T-helper 1 cell (primary cell): ENCODE measurements around the gene ZKSCAN5.
A peak's percentile ranks its signal among the peaks of the same experiment; 100 is the strongest.
"Not testable (repeated sequence)": the region's sequence is repeated elsewhere in the genome, so short reads cannot be mapped to it uniquely, and the experiment has no call there.

Experiments
- DNase-seq, 5 donors: peaks; one replicate each; pipeline ENCODE4 v3.0.0-alpha.2; 2012 to 2020

The ZKSCAN5 gene

DNA sequence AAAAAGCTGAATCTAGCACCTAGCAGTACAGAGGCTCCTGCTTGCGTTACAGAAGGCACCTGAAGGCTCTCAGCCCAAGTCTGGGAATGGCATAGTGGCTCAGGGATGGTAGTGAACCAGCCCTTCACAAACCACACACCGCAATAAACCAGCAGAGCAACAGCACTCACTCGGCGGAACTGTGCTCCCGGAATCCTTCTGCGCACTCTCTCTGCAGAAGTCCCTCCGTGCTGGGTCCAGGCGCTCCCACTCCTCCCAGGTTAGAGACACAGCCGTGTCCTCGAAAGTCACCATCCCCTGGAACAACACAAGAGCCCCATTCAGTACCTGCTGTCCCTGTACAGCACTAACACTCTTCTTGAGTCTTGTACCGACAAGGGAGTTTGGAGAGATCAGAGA is 5.9 kb upstream of the ZKSCAN5 start:
- DNase-seq, result no peak

DNA sequence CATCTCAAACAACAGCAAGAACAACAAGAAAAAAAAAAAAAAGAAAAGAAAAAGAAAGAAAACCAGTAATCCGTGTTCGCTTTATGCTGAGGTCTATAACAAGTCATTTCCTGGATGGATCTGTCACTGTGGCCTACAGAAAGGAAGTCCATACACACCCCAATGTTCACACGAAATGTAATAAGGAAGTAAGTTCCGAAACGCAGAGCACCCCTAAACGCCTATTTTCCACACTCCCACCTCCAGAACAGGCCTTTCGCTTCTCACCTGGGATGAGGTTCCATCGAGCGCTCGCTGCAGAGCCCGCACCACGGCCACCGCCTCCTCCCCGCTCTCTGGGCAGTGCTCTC is 5.1 kb upstream of the ZKSCAN5 start:
- DNase-seq, result peak in 2 of 5 donors; percentile 21 to 59

DNA sequence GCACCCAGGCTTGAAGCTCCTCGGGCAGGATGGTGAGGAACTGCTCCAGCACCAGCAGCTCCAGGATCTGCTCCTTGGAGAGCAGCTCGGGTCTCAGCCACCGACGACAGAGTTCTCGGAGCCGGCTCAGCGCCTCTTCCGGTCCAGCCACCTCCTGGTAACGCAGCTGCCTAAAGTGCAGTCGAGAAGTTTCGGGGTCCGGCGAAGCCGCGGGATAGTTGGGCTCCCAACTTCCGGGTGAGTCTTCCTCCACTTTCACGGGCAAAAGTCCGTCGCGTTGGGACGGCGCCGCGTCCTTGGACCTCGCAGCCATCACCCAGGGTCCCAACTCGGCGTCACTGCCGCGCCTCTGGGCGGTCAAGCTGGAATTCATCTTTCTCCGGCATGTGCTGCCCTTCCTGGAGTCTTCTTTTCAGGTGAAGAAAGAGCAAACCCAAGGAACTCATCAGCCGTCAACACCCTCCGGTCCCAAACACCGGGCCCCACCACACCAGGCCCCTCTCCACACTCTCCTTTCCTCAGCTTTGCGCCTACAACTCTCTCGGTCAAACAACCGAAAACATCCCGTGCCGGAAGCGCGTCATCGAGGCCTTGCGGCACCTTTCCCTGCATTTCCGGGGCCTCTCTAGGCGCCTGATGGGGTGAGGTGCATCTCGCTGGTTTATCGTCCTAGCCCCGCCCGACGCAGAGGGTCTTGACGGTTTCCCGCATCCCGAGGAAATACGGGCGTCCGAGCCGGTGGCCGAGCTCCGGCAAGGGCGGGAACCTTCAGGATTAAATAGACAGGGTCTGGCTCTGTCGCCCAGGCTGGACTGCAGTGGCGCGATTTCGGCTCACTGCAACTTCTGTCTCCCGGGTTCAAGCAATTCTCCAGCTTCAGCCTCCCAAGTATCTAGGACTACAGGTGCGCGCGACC is 4.5 kb upstream of the ZKSCAN5 start, which contains the start of gene ZNF394:
ZNF394 (minus strand) TSS at position 561 of the 916 bp plus-strand sequence; CDS start at position 373, 188 bp downstream.
- DNase-seq, result peak; percentile 76 to 92 (median 85)

DNA sequence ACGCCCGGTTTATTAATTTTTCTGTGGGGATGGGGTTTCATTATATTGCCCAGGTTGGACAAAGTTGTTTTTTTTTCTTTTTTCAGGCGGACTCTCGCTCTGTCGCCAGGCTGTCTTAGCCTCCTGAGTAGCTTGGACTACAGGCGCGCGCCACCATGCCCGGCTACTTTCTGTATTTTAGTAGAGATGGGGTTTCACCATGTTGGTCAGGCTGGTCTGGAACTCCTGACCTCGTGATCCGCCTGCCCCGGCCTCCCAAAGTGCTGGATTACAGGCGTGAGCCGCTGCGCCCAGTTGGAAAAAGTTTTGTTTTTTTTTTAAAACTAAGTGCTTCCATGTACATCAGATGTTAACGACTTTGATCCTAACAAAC is 3.8 kb upstream of the ZKSCAN5 start:
- DNase-seq, result no peak

DNA sequence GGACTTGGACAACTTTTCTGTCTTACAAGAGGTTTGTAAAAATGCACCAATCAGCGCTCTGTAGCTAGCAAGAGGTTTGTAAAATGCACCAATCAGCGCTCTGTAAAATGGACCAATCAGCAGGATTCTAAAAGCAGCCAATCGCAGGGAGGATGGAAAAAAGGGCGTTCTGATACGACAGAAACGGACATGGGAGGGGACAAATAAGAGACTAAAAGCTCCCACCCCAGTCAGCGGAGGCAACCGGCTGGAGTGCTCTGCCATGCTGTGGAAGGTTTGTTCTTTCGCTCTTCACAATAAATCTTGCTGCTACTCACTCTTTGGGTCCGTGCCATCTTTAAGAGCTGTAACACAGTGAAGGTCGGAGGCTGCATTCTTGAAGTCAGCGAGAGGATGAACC is 3.2 kb upstream of the ZKSCAN5 start:
- DNase-seq, result not testable (repeated sequence)

DNA sequence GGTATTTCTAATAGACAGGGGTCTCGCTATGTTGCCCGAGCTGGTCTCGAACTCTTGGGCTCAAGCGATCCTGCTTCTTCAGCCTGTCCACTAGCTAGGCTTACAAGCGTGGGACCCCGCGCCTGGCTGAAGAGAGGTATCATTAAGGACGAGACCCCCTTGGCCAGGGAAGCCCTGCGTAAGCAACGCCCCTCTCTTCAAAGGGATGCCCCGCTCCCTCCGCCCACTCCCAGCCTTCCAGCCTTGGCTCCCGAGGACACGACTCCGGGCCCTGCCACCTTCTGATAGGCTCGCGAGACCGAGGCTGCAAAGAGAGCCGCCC is 220 bp upstream of the ZKSCAN5 start:
- no peak for DNase-seq

DNA sequence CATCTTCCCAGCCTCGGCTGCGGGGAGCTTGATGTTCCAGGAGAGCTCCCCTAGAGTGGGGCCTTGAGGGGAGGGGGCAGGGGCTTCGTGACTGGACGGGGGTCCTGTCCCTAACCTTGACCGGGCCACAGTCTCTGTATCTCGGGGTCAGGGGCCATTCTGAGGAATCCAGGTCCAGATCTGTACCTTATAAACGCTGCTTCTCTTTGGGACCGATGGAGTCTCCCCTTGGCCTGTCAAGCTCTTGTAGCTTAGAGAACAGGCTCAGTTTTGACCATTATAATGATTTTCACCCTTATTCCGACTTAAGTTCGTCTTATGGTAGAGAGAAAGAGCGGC is 831 bp downstream of the ZKSCAN5 start:
- no peak for DNase-seq

DNA sequence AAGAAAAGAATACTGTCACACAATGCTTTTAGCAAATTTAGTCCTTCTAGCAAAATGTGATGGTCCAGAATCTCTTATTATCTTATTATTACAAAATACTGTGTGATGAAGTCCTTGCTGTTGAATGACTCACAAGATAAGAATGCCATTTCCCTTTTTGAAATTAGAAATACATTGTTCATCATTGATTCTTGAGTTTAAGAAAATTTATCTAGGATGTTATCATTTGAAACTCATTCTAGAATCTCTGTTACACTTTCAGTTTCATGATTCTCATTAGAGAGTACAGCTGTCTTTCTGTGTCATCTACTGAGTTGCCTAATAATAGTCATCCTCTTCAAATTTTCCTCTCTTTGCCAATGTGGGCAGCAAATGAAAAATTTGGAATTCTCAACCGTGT is 9.6 kb downstream of the ZKSCAN5 start:
- DNase-seq, result no peak

DNA sequence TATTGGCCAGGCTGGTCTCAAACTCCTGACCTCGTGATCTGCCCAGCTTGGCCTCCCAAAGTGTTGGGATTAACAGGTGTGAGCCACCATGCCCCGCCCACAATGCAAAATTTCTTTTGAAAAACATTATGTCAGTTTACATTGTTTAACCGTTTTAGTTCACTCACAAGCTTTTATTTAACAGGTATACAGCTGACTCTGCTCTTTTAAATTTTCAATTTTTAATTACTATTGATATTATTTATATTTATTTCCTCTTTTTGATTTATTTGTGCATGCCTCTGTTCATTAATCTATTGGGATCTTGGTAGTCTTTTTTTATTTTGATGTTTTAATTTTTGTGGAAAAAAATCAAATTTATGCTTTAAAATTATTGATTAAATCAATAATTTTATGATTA is 16.9 kb downstream of the ZKSCAN5 start:
- DNase-seq, result no peak

DNA sequence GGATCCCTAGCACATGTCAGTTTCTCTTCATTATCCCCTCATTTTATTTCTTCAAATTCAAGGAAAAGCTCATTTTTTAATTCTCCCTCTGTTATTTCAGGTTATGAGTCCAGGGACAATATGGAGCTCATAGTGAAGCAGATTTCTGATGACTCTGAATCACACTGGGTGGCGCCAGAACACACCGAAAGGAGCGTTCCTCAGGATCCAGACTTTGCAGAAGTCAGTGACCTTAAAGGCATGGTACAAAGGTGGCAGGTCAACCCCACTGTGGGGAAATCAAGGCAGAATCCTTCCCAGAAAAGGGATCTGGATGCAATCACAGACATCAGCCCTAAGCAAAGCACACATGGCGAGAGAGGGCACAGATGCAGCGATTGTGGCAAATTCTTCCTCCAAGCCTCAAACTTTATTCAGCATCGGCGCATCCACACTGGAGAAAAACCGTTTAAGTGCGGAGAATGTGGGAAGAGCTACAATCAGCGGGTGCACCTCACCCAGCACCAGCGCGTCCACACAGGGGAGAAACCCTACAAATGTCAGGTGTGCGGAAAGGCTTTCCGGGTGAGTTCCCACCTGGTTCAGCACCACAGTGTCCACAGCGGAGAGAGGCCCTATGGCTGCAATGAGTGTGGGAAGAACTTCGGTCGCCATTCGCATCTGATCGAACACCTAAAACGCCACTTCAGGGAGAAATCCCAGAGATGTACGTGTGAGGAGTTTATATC is 21.4 kb downstream of the ZKSCAN5 start:
- no peak for DNase-seq

DNA sequence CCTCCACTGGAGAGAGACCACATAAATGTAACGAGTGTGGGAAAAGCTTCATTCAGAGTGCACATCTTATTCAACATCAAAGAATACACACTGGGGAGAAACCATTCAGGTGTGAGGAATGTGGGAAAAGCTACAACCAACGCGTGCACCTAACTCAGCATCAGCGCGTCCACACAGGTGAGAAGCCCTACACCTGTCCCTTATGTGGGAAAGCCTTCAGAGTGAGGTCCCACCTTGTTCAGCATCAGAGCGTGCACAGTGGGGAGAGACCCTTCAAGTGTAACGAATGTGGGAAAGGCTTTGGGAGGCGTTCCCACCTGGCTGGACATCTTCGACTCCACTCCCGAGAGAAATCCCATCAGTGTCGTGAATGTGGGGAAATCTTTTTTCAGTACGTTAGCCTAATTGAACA is 26.9 kb downstream of the ZKSCAN5 start:
- DNase-seq, result no peak

DNA sequence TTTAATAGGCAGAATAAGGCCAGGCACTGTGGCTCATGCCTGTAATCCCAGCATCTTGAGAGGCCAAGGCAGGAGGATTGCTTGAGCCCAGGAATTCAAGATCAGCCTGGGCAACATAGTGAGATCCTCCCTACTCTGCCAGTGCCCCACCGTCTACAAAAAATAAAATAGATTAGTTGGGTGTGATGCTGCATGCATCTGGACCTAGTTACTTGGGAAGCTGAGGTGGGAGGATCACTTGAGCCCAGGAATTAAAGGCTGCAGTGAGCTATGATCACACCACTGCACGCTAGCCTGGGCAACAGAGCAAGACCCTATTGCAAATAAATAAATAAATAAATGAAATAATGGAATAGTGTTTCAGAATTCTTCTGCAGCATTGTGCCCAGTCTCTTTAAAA is 31.2 kb downstream of the ZKSCAN5 start:
- DNase-seq, result no peak

DNA sequence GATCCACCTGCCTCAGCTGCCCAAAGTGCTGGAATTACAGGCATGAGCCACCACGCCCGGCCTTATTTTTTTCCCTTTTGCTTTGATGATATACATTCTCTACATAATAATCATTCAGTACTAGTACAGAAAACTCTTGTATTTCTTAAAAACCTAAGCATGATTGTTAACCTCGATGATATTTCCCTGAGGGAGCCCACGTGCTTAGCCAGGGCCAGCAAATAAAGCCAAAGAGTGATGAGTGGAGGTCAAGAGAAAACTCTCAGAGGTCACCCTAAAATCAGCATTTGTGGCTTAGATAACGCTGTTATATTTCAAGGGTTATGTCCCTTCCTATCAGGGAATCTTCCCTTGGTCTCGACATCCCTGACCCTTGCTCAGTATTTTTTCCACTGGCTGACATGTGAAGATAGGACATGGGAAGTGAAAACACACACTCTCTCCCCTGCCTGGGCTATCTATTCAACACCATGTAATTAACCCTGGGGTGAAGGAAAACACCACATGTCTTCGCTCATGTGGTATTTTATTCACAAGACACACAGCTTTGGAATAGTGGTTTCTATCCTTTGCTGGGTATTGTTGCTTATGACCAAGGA is 34.9 kb downstream of the ZKSCAN5 start:
- DNase-seq, result no peak

DNA sequence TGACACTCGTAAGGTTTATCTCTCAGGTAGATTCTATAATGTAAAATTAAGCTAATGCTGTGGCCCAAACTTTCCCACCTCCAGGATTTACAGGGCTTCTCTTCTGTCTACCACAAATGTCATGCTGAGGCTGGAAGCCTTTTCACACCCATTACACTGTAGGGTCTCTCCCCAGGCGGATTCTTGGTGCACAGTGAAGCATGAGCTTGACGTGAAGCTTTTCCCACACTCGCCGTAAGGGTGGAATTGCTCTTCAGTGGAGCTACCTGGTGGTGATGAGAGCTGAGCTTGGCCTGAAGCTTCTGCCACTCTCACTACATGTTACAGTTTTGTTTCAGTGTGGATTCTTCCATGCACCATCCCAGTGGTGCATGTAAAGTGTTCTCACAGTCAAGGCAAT is 36.1 kb downstream of the ZKSCAN5 start:
- no peak for DNase-seq

DNA sequence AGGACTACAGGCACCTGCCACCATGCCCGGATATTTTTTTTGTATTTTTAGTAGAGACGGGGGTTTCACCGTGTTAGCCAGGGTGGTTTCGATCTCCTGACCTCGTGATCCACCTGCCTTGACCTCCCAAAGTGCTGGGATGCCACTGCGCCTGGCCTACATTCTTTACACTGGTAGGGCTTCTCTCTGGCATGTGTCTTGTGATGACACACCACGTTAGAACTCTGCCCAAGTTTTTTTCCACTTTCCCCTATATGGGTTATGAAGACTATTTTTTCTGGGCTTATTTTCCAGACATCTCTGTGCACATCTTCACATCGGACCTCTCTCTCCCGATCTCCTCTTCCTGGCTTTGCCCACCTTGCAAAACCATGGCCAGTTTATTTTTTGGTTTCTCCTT is 36.8 kb downstream of the ZKSCAN5 start:
- no peak for DNase-seq

DNA sequence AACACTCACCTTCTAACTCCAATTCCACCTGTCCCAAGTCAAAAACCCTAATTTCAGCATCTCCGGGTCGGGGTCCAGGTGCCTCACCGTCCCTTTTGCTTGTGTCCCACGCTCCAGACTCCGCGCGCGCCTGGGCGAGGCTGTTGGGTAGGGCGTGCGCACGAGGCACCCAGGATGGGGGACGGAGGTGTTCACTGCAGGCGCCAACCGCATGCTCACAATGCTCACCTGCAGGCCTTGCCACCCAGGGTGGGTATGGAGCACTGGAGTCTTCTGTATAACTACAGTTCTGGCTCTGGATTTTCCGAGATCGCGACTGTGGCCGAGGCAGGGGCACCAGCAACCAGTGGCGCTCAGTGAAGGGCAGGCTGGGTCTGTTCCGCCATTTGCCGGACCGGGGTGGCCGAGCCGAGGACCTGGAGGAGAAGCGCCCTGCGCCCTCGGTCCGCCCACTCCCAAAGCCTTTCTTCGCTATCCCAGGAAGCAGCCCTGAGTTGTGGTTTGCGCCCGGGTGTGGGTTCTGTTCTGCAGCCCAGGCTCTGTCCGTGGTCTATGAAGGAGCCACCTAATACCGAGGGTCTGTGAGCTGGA is 38.7 kb downstream of the ZKSCAN5 start:
- DNase-seq, result no peak

DNA sequence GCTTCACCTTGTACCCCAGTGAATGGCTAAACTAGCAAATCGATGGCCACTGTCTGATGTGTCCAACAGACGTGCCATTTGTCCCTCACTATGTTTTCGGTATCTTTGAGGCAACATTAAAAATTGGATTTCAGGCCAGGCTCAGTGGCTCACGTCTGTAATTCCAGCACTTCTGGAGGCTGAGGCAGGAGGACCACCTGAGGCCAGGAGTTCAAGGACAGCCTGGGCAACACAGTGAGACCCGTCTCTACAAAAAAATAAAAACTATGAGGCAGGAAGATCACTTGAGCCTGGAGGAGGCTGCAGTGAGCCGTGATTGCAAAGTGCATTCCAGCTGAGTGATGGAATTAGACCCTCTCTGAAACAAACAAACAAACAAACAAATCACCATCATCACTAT is 39.5 kb downstream of the ZKSCAN5 start:
- no peak for DNase-seq

DNA sequence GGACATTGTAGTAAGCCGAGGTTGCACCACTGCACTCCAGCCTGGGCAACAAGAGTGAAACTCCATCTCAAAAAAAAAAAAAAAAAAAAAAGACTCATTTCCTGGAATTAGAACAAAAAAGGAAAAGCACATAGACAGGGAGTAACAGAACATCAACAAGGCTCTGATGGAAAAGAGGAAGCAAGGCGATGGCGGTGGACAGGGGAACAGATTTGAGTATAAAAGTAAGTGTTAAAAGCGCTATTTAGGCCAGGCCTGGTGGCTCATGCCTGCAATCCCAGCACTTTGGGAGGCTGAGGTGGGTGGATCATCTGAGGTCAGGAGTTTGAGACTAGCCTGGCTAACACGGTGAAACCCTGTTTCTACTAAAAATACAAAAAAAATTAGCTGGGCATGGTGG is 40.8 kb downstream of the ZKSCAN5 start:
- not testable (repeated sequence) for DNase-seq

DNA sequence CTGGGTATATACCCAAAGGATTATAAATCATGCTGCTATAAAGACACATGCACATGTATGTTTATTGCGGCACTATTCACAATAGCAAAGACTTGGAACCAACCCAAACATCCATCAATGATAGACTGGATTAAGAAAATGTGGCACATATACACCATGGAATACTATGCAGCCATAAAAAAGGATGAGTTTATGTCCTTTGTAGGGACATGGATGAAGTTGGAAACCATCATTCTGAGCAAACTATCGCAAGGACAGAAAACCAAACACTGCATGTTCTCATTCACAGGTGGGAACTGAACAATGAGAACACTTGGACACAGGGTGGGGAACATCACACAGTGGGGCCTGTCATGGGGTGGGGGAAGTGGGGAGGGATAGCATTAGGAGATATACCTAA is 45.1 kb downstream of the ZKSCAN5 start:
- DNase-seq, result not testable (repeated sequence)

DNA sequence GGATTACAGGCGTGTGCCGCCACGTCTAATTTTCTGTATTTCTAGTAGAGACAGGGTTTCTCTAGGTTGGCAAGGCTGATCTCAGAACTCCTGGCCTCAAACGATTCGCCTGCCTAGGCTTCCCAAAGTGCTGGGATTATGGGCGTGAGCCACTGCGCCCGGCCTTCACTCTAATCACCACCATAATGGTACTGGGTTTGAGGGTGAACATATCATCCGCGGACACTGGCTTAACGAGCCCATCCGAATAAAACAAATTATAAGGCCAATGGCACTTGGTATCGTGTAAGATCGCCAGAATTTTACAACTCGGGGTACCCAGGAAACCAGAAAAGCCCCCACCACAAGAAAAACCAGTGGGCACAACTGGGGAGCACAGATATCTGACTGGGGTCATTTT is 46.9 kb downstream of the ZKSCAN5 start:
- DNase-seq, result no peak

DNA sequence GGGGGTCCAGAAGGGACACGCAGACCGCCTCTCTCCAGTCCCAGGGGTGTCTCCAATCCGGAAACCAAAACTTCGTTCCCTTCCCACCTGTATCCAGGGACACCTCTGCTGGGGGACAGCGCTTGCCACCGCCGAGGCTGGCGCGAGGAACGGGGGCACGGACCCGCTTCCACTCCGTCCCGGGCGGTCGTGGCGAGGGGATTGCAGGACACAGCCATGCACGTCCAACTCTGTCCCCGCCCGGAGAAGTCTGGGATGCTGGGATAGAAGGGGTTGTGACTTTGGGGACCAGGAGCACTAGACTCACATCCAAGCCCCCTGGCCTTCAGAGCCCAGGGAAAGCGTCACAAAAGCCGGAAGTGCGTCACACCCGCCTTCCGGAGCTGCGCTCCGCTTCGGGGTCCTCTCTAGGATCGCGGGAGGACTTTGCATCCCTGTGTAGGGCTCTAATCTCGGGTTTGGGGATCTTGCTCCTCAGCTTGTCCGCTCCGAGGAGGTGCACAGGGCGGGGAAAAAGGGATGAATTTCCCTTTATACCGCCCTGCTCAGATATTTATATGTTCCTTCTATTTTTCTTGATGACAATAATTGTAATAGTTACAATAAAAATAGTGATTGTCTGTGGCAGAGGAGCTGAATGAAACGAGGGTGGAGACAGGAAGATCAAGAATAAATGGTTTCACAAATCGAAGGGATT is 47.5 kb downstream of the ZKSCAN5 start, which contains the start of gene FAM200A:
FAM200A (minus strand) TSS at position 348 of the 697 bp plus-strand sequence. CDS start 3,707 bp downstream, outside the sequence.
- peak; percentile 64 to 89 (median 80) for DNase-seq

DNA sequence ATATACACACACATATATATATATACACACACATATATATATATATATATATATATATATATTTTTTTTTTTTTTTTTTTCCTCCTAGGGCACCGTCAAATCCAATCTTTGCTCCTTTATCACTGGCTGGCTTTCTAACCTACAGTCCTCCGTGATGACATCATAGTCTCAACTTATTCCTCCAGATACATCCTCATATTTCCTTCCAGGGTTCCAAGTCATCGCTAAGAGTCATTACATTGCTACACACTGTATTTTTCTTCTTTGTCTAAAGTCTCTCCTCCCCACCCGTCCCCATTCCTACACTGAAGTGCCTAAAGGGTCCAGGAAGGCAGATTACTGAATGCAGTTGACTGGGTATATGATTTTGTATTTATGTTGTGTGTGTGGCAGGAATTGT is 48.6 kb downstream of the ZKSCAN5 start:
- DNase-seq, result no peak

DNA sequence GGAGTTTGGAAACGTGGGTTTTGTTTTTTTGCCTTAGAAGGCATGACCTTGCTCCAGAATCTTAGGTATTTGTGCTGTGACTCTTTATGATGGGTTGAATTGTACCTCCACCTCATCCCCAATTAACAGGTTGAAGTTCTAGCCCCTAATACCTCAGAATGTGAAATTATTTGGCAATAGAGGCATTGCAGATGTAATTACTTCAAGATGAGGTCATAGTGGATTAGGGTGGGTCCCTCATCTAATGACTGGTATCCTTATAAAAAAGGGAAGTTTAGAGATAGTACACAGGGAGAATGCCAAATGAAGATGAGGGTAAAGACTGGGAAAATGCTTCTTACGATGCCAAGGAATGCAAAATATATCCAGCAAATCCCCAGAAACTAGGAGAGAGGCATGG is 50.5 kb downstream of the ZKSCAN5 start:
- DNase-seq, result no peak
